Measurements from ENCODE around the gene CASTOR1.

CASTOR1 gene

DNA sequence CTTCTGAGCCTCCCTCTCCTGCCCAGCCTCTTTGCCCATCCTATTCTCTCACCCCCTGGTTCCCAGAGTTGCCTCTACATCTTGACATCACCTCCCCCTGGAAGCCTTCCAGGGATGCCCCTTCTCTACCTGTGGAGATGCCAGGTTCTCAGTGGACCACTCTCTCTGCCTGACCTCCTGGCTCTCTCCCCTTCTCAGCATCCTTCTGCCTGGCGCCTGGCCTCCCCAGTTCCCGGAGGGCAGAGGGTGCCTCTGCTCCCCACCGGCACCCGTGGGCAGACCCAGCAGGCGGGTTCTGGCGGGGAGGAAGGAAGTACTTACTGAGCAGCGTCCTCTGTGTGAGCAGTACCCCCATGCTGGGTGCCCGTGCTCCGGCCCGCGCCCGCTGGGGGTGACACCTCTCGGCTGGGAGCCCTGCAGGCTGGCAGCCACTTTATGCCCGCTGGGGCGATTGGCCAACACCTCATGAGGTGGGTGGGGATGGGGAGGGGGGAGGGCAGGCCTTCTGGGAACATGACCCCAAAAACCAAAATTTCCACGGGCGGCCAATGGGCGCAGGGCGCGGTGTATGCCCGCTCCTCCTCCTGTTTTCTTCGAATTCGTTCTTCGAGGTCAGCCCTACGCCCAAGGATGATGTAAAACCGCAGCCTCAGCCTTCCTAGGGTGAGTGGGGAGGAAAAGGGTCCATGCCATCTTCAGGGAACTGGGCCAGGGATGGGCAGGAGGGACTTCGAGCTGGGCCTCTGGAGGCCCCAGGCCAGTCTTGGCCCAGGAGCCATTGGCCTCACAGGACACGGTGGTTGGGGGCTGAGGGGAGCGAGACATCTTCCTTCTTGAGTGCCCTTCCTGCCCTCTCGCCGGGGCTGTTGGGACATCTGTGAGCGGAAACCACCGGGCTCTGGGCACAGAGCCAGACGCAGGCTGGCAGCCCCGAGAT is 22.6 kb downstream of the CASTOR1 start, which contains the start of gene OSM:
OSM (minus strand) TSS at position 407 of the 937 bp plus-strand sequence; CDS start at position 355, 52 bp downstream.
- peak in 13 of 51 donors; percentile 9 to 49 (median 23) for DNase-seq

DNA sequence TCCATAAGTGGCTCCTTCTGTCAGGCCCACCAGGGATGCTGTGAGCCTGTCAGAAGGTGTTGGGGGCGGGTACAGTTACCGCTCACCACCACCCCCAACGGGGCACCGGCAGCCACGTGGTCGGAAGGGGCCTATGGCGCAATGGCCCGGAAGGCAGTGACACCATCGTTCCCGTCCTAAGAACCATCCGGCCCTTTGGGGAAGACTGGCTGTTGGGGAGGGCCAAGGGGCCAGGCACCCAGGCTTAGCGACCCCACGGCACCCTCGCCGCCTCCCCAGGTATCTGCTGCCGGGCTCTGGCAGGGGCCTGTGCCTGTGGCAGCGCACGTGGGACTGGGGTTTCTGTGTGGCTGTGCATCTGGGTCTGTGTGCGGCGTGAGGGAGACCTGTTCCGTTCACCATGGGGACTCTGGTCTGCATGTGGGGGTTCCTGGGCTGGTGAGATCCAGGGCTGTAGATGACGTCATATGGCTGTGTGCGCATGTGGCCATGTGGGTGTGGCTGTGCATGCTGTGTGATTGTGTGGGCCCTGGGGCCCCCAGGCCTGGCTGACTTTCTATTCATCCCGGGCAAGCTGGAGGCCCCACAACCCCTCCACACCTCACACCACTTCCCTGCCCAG is 23.4 kb downstream of the CASTOR1 start:
- peak in 16 of 51 donors; percentile 8 to 41 (median 16) for DNase-seq

DNA sequence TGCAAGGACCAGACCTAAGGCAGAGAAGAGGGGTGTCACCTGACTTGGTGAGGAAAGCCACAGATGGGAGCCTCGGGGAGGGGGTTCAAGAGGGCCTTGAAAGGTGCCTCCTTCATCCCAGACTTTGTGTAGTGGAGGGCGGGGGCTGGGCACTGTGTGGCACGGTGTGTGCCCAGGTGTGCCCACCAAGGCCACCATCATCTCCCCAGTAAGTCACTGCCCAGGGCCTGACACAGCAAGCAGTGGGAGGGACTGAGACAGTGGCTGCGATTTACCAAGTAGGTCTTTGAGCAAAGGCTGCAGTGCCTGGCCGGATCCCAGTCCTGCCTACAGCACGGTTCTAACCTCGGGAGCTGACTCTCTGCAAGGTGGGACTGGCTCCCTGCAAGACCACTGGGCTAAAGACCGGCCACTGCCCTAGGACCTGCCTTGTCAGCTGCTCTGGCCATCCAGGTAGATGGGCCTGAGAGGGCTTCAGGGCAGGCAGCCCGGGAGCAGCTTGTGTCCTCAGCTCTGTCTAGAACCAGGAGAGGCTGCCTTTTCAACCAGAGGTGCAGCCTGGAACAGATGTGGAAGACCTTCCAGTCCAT is 24.1 kb downstream of the CASTOR1 start:
- no peak for DNase-seq

DNA sequence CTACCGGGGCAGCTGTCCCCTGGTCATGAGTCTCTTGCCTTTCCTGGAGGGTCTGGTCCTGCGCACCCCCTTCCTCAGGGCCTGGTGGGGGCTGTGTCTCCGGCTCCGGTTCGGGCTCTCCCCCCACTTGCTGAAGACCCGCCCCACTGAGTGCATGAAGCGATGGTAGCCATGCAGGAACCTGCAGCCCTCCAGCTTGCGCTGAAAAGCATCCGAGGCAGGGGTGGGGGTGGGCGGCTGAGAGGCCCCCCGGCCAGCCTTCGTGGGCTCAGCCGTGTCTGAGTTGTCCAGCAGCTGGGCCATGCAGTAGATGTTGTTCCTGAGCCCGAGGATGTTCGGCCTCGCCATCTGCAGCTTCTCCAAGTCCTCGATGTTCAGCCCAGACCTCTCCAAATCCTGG is 25.4 kb downstream of the CASTOR1 start:
- no peak for DNase-seq

DNA sequence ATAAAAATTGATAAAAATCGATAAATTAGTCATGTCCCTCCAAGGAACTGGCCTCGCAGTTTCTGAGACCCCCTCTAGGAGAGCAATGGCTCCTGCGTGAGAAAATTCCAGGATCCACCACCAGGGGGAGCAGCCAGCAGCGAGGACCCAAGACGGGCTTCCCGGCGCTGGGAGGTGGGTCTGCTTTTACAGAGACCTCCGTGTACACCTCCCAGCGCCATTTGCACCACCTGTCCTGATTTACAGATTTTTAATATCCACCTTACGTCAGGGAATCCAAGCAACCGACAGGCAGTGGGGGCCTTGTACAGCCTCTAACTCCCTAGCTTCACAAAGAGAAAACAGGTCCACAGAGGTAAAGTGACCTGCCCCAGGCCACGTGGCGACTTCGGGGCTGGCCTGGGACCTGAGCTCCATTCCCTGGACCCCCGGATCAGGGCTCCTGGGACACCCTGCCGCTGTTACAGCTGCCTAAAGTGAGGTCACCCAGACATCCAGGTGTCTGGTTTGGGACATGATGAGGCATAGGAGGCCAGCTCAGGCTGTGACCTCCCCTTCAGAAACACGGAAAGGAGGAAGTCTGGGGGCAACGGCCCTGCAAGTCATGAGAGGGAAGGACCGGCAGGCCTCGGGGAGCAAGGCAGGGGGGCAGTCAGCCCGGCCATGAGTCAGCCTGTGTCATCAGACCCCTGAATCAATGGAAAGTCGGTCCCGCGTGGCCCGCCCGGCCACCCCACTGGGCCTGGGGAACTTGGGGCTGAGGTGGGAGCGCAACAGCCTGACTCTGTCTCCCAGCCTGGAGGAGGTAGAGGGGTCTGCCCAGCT is 26.2 kb downstream of the CASTOR1 start:
- peak in 44 of 51 donors; percentile 12 to 78 (median 47) for DNase-seq

DNA sequence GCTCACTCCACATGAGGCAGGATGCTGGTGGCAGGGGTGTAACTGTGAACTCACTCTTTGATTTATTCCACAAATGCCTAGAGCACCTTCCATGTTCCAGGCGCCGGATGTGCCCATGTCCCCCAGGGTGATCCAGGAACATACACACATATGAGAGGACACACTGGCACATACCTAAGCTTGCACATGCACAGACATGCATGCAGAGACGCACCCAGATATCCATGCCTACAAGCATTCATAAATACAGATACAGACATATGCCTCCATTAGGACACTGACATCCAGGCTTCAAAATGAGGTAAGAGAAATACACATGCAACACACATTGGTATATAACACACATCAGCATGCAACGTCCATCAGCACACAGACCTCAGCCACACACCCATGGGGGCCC is 27.2 kb downstream of the CASTOR1 start:
- DNase-seq, result no peak

DNA sequence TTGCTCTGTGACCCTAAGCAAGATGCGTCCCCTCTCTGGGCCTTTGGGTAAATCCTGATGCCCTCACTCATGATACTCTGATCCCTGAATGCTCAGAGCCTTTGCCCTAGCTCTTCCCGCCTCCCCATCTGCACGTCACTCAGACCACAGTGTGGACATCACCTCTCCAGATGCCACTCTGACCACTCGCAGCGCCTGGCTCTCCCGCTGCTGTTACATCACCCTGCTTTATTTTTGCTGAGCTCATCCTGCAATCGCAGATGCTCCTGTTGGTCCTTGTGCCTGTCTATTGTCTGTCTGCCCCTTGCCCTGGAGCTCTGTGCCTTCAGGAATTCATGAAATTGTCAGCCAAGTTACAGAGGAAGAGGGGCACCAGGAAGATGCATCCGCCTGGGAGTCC is 28.2 kb downstream of the CASTOR1 start:
- DNase-seq, result no peak

DNA sequence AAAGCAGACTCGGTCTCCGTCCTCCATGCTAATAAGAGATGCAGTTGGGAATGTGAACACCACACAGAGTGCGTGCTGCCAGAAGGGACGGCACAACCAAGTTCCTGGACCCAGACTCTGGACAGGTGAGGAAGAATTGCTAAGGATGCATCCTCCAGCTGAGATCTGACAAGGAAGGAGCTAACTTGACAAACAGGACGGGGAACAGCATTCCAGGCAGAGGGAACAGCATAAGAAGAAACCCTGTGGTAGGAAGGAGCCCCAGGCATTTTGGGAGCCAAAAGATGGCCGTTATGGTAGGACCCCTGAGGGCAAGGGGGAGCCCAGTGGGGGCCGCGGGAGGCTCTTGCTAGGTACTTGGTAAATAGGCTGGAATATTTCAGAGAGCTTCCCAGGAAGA is 28.6 kb downstream of the CASTOR1 start:
- DNase-seq, result no peak

DNA sequence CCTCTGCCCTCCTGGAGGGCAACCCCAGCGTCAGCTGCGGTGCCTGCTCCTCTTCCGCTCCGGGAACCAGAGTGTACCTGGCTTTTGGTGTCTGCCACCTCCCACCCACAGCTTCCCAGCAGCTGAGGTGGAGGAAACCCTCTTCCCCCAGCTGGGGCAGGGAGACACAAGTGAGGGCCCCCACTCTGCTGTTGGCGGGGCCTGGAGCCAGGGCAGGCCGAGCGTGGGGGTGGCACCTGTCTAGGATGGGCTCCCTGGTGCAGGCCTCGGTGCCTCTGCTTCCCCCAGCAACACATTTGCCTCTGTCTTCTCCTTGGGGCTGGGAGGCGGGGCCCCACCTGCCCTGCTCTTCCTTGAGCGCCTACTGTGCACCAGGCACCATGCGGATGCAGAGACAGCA is 29.0 kb downstream of the CASTOR1 start:
- DNase-seq, result no peak

DNA sequence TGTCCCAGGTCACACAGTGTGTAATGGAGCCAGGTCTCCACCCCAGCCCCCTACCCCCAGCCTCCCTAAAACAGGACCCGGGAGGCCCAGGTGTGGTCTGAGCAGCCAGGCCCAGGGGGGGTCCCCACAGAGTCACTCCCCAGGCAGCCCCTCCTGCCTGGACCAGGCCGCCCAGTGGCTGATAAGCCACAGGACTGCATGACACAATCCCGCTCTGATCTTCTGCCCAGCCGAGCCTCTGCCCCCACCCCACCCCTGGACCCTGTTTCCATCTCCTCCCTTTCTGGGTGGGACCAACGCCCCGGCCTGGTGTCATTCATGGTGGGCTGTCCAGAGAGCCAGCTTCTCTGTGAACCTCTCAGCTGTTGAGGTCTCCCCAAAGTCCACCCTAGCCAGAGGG is 35.0 kb downstream of the CASTOR1 start:
- no peak for DNase-seq

DNA sequence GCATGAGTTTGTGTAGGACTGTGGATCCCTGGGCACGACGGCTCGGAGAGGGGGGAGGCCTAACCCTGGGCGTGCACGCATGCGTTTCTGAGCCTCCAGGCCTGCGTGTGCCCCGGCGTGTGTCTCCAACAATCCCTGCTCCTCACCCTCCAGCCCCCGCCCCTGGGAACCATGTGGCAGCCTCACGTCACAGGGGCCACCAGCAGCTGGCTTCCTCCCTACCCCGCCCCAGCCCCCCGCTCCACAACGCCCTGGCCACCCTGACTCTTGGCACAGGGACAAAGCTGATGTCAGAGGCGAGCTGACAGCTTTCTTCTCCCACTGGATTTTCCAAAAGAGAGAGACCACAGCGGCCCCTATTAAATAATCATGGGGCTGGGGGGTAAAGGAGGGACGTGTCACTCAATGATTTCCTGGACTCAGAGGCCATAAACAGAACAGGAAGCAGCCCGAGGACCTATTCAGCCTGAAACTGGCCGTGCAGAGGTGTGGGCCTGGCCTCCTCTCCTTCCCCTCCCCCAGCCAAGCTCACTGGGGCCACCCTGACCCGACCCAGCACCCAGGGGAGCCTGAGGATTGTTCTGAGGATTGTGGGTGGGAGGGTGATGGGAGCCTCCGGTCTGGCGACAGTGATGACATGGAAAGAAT is 36.0 kb downstream of the CASTOR1 start:
- DNase-seq, result peak in 42 of 51 donors; percentile 13 to 85 (median 45)

DNA sequence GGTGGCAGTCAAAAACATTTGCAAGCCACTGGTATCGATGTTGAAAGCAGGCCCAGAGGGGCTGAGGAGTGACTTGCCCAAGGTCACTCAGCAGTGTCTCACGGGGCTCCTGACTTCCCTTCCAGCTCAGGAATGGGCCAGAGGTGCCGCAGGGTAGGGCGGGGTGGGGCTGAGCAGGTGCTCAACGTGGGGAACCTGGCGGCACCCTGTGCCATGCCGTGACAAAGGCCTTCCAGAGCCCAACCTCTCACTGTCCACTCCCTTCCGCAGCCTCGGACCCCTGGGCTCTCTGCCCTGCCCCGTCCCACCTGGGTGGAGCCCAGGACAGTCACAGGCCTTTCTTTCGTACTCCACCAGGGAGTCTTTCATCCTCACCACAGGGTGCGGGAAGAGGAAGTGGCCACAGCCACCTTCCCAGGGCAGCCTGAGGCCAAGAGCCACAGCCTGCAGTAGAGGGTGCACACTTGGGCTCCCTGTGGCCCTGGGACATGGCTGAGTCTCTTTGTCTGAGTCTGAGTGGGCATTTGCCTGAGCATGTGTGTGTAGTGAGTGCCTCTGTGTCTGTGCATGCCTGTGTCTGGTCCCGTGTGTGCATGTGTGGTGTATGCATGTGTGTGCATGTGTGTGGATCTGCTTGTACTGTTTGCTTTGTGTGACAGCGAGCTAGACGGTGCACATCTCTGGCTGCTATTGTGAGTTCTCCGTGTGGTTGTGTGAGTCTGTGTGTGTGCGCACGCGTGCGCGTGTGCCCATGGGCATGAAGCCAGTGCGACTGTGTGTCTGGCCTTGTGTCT is 36.7 kb downstream of the CASTOR1 start:
- no peak for DNase-seq

DNA sequence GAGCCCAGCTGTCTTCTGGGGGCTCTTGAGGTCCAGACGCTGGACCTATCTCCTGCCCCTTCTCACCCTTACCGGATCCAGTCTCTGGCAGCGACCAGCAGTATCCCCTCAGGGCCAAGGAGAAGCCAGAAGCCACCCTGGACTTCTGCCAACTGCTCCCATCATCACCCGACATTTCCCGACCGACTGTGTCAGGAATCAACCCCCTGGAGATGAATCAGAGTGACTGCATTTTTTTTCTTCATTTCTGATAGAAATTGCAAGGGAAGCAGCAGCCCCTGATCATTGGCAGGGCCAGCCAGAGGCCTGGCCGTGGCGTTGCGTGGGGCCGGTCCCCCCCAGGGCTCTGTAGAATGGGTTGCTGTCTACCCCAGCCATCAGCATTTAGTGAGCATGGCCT is 37.6 kb downstream of the CASTOR1 start:
- DNase-seq, result no peak

DNA sequence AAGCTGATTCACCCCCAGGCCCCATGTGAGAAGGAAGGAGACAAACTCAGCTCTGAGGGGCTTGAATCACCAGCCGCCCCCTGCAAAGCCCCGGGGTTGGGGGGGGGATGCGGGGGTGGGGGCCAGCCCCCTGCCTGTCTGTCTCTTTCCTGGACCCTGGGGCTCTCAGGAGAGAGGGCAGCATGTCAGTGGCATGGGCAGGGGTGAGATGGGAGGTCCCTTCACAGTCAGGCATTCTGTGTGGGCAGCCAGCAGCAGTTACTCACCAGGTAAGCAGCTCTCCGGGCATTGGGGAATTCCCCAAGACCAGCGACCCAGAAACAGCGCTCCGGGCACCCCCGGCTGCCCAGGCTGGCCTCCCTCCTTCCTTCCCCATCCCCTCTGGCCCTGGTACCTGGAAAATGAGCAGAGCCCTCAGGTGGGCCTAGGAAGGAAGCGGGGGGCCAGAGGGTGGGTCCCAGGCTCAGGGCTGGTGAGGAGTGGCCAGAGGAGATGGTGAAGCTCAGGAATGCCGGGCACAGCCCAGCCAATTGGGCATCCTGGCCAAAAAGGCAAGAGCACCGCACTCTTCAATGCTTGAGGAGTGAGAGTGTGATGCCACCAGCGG is 38.5 kb downstream of the CASTOR1 start:
- no peak for DNase-seq

DNA sequence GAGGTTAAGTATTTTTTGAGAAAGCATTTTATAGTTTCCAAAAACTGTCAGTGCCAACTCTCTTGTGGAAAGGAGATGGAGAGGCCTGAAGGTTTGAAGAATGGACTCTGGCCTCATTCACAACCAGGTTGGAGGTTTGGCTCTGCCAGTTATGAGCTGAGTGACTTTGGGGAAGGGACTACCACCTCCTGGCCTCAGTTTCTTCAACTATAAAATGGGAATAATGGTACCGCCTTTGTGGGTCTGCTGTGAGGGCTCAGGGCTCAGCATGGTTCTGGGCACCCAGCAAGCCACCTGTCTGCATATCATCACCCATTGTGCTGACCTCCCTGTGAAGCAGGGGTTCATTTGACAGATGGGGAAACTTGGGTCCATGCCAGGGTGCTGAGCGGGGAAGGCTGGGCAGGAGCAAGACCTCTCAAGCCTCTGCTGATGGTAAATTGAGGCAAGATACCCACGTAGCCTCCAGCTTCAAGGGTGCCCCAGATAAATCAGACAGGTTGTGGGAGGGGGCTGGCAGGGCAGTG is 39.2 kb downstream of the CASTOR1 start:
- no peak for DNase-seq

DNA sequence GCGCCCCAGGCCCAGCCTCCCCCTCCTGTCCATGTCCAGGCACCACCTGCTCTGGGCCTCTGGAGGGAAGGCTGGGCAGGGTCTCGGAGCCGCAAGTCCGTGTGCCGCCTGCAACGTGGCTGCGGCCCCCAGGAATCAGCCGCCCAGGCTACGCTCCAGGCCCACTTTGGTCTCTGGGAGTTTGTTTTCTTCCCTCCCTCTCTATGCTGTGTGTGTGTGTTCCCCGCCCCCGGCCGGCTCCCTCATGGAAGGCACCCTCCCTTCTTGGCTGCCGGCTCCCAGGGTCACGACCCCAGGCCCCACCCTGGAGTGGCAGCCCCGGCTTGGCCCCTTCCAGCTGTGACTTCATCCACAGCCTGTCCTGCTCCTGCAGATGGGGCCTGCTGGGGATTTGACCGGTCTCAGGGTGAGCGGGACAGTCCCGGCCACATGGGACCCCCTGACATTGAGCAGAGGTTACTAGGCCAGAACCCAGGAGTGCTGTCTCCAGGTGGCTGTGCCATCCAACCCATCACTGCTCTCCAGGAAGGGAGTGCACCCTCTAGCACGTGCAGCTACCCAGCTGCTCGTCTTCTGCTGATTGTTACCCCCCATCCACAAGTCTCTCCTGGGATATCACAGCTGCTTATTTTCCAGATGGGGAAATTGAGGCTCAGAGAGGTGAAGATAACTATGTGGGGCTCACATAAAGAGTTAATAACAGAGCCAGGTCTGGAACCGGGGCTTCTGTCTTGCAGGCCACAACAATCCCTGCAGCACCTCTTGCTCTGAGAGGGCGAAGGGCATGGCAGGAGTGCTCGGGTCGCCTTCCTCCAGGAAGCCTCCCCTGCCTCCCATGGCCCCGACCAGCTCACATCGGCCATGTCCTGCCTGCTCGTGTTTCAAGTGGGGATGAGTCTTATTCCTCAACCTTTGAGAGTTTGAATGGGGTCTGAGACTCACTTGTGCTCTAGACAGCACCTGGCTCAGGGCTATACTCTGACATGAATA is 40.0 kb downstream of the CASTOR1 start:
- no peak for DNase-seq

DNA sequence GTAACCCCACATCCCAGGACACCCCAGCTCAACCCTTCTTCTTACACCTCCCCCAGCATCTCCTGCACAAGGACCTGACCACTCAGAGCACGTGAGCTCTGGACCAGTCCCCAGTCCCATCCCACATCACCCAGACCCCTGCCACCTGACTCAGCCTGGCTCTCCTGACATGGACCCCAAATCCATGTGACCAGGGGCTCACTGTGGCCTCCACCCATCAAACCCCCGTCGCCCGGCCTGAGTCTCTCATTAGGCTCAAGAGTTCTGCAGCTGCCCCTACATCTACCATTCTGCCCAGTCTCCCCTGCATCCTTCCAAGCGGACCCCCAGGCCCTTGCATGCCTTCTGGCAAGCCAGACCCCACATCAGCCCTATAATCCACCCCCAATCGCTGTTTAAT is 40.8 kb downstream of the CASTOR1 start:
- no peak for DNase-seq

DNA sequence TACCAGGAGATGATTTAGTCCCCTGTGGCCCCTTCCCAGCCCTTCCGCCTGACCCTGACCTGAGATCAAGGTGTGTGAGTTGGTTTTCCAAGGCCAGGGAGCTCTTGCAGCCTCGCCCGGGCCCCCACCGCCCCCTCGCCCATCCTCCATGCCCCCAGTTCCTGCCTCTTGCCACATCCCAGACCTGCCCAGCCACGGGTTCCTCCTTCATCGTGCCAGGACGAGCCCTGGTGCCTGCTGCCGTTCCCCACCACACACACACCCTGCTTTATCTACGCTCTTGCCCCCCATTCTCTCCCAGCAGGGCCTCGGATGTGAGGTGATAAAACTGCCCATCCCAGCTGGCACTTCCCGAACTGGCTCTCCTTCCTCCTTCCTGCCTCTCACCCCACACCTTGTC is 41.3 kb downstream of the CASTOR1 start:
- DNase-seq, result no peak
